Prostate gland (tissue), 2 donors: Measurements from ENCODE around the gene ST6GALNAC5.

Experiments
- POLR2A ChIP-seq: fragments of 450-650 bp; IDR thresholded peaks from one replicate; pipeline ENCODE4 v1.6.1; 2016; ENCODE audit warnings: antibody characterized with exemption, mild to moderate bottlenecking
- TF ChIP-seq, protein P1 (sequence below), 4 experiments: fragments of 200-600 bp in 2 of 4; fragments of 450-650 bp in 2 of 4; sonication (generic) in 2 of 4; IDR thresholded peaks; 1 replicate in 3 of 4; 2 replicates in 1 of 4; pipeline ENCODE4 v1.5.1; 2016 to 2019; ENCODE audit warnings: antibody characterized with exemption in 4 of 4, mild to moderate bottlenecking in 2 of 4, moderate library complexity in 2 of 4

DNA sequence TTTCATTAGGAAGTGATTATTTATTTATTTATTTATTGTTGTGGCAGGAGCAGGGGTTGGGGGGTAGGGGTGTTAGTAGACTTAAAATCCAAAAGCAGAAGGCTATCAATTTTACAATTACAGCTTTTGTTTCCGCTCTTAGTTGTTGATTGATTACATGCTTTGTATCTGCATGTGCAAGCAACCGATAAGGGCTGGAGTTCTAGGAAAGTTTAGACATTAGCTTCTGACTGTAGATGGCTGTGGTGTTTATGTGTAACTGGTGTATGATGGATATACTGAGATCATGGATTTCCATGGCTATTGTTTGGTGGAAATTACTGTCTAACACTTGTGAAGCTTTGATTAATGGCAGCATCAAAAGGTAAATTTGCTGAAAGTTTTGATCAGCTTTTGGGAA, 2.8 kb downstream of the ST6GALNAC5 start:
- TF ChIP-seq, protein P1, sequence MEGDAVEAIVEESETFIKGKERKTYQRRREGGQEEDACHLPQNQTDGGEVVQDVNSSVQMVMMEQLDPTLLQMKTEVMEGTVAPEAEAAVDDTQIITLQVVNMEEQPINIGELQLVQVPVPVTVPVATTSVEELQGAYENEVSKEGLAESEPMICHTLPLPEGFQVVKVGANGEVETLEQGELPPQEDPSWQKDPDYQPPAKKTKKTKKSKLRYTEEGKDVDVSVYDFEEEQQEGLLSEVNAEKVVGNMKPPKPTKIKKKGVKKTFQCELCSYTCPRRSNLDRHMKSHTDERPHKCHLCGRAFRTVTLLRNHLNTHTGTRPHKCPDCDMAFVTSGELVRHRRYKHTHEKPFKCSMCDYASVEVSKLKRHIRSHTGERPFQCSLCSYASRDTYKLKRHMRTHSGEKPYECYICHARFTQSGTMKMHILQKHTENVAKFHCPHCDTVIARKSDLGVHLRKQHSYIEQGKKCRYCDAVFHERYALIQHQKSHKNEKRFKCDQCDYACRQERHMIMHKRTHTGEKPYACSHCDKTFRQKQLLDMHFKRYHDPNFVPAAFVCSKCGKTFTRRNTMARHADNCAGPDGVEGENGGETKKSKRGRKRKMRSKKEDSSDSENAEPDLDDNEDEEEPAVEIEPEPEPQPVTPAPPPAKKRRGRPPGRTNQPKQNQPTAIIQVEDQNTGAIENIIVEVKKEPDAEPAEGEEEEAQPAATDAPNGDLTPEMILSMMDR (IDR thresholded peaks at IDR 0.05), result no peak
- TF ChIP-seq POLR2A, result no peak
